GM18499 (cell line): ENCODE measurements around the gene ITFG2.

Experiments
- ATAC-seq: cut with Tn5 transposase; IDR thresholded peaks from one replicate; pipeline ENCODE4 v1.9.1; 2021; ENCODE audit warnings: moderate number of reproducible peaks; ENCODE audit not compliant: insufficient read depth, unreplicated experiment

The ITFG2 gene

DNA sequence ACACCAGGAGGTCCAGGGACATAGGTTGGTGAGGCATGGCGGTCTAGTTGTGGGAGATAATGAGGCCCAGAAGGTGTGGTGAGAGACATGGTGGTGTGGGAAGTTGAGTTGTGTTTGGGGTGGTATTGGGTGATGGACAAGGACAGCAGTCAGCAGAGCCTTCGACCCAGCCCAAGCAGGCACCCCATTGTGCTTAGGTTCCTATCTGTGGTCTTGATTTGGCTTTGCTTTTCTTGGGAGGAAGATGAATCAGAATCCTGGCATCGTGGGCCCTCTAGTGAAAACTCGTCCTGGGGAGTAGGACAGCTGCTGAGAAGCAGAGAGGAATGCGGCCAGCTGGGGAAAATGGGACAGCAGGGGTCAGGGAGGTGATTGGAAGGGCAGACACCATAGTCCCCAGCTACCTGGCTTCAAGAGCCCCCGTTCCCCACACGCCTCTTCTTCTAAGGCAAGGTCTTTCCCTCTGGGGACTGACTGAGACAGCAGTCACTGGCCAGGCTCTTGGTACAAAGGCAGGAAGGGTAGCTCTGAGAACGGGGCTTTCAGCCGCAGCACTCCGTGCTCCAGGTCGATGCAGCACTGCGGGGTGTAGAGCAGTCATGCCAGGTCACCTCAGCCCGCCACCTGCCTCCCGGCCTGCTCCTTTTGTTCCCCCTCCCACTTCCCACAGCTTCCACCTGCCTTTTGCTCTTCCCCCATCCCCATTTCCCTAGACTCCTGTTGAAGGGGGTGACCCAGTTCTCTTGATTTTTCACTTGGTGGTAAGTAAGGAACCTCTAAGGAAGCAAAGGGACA lies 14.4 kb downstream of the ITFG2 start:
- no peak for ATAC-seq

DNA sequence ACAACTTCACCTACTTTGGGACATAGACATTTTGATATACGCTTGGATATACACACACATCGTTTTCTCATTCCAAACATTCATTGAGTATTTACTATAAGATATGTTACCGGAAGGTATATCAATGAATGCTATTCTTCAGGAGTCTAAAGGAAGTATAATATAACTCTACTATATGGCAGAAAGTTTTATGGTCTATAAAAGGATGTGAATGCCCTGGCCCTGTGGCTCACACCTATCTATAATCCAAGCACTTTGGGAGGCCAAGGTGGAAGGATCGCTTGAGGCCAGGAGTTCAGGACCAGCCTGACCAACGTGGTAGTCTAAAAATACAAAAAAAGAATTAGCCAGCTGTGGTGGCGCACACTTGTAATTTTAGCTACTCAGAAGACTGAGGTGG lies 16.8 kb downstream of the ITFG2 start:
- no peak for ATAC-seq

DNA sequence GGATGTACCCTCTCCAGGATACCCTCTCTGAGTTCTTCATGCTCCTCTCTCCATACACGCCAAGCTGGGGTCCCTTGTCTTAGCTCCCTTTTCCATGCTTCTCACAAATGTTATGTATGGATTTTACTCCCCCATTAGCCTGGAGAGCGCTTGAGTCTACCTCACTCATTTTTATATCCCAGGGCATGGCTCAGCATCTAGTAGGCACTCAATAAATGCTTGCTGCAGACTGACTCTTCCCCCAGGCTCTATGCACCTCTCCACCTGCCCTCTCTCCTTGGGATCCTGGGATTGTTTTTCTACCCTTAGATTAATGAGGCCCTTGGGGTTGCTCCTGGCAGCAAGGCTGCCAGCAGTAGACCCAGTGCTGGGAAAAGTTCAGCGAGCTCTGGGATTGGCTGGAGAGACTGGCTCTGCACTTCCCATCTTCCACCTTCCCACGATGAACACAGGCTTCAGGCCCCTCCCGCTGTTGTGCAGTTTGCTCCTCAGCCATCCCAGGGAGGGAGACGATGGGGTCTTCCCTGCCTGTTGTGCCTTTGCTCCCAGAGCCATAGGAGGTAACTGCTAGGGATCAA lies 20.2 kb downstream of the ITFG2 start:
- no peak for ATAC-seq

DNA sequence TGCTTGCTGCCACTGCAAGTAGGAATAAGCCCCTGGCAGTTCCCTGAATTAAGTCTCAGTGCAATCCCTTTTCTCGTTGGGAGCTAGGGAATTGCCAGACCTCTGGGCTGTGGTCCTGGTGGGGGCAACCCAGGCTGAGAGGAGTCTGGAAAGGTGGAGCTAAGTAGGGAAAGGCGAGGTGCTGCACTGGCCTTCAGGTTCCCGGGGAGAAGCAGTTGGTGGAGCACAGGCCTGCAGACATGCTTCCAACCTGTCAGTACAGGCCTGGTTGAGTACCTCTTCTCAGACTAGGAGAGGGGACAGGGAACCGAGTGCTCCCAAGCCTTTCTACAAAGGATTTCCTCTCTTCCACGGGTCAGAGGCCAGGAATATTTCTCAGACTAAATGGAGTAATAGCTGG lies 20.9 kb downstream of the ITFG2 start:
- no peak for ATAC-seq

DNA sequence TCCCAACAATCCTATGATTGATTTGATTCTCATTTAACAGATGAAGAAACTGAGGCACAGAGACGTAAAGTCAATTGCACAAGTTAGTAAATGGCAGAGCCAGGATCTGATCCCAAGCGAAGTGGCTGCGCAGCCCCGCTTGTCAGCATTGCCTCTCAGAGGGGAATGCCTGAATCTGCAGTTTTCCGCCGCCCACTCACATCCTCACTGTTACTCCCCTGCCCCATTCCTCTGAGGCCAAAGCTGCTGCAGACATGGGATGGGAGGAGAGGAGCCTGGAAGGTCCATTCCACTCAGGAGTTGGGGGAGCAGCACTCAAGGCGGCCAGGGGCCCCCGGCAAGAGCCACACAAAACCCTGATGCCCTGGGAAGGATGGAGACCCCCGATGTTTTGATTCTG lies 21.3 kb downstream of the ITFG2 start:
- no peak for ATAC-seq

DNA sequence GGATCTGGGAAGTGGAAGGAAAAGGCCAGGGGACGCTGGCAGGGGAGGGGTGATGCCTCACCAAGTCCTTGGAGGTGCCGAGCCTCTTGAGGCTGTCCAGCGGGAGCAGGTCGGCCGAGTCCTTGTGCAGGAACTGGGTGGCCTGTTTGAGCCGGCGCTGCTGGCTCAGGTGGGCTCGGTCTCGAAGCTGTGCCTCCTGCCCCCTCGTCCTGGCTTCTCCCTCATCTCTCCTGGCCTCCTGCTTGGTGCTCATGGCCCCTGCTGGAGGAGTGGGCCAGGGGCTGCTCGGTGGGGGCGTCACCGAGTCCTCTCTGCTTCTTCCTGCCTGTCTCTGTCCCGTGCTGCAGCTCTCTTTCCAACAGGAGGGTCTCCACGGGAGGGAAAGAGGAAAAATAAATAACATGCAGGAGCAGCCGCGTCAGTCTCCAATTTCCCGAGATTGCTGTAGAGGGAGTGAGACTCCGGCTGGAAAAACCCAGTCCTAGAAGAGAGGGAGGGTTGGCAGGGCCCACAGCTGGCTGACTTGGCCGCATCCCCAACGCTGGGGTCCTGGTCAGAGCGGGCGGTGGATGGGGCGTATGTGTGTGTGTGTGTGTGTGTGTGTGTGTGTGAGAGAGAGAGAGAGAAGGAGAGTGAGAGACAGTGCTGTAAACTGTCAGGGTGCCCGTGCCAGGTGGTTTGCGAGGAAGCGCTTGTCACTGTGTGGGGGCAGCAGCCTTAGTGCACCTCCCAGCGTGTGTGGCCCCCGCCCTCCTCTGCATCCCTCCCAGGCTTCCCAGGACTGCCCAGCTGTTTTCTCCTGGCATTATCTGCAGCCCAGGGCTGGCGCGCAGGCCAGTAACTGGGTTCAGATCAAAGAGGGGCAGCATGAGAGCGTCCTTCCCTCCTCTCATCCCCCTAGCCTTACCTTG lies 22.4 kb downstream of the ITFG2 start, which contains the start of gene NRIP2:
Gene NRIP2, minus strand, starts transcription at position 455 of the 911 bp plus-strand sequence. Its CDS starts 52 bp downstream, at position 403.
- no peak for ATAC-seq

DNA sequence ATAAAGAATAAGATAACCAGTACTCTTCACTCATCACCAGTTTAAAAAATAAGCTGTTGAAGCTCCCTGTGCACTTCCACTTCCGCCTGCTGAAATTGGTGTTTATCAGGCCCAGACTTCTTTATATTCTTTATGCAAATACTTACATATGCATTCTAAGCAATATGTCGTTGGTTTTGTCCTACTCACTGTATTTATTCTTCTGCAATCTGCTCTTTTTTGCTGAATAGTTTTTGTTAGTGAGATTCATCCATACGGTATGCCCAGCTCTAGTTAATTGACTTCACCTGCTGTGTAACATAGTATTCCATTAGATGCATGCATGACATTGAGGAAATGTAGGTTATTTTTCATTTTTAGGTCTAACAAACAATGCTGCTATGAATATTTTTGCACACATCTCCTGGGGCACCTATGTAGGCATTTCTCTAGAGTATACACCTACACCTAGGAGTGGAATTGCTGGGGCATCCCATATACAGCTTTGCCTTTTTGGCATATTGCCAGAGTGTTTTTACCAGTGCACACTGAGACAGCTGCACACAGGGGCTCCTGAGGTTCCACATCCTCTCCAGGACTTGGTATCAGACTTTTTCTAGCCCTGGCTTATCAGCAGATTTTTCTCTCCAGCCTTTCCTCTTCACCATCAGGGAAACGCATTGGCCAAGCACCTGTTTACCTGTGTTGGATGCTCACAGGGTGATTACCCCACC lies 23.4 kb downstream of the ITFG2 start:
- no peak for ATAC-seq

DNA sequence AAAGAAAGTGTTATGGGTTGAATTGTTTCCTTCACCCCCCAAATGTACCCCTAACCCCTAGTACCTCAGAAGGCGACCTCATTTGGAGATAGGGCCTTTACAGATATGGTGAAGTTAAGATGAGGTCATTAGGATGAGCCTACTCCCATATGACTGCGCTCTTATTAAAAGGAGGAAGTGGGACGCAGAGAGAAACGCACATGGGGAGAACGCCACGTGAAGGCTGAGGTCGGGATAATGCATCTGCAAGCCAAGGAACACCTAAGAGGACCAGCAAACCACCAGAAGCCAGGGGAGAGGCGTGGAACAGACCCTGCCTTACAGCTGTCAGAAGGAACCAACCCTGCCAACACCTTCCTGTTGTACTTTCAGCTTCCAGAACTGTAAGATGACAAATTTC lies 24.1 kb downstream of the ITFG2 start:
- ATAC-seq: no peak

DNA sequence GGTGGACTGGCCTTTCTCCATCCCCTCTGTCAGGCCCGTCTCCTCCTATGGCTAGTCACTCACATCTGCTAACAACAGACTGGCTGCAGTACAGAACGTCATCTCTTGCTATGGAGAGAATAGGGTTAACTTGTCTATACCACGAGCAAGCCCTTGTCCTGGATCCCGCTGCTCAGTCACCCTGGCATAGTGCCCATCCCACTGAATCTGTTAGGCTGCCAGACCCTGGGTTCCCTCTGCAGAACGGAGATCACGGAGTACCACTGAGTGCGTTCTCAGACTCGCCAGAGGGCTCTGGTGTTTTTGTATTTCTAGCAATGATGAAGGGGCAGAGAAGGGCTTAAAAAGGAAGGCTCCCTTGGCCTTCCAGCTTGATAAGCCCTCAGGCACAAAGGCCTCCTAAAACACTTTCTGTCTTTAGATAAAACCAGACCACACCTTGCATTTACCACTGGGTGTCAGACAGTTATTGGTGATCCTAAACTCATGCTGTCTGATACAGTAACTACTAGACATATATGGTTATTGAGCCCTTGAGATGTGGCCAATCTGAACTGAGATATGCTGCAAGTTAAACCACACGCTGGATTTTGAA lies 28.7 kb downstream of the ITFG2 start:
- no peak for ATAC-seq

DNA sequence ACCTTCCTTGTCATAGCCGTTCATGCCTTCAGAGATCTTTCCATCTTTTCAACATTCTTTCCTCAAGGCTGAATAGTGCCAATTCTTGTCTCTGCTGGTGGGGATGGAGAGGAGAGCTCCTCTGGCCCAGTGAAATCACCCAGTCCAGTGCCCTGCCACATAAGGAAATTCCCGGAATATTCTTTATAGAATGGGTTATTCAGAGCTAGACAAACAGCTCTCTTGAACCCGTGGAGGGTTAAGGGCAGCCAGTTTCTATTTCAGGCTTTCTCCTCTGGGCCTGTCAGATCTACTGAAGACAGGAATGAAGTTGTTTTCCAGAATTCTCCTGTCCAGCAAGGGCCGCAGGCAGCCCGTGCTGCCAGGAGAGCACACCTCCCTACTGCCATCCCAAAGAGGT lies 30.5 kb downstream of the ITFG2 start:
- ATAC-seq: no peak

DNA sequence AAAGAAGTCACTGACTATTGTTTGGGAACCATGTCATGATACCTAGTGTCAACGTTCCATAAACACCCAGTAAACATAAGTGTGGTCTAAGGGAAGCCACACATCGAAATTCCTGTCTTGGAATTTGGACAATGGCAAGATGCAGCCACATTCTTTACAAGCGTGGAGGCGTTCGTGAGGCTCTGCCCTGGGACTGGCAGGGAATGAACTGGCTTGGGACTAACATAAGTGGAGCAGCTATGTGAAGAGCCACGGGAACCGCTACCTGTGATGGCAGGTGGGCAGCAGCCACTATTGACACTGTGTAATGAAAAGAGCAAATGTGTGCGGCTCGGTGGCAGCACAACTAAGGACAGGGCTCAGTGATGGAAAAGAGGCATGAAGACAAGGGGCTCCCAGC lies 32.3 kb downstream of the ITFG2 start:
- ATAC-seq: no peak

DNA sequence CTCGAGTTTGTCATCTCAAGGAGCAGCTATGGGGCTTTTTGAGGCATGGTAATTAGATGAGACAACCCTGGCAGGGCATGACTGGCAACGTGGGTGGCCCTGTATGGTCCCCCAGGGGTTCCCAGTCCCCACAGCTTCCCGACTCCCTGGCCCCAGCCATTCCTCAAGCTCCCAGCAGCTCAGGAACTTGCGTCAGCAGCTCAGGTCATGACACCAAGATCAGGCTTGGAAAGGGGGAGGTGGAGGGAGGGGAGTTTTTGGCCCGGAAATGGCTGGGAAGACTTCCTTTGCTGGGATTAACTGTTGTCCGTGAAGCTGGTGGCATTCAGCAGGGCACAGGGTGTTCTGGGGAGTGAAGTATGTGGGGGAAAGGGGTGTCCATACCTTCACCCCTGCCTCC lies 32.8 kb downstream of the ITFG2 start:
- no peak for ATAC-seq

DNA sequence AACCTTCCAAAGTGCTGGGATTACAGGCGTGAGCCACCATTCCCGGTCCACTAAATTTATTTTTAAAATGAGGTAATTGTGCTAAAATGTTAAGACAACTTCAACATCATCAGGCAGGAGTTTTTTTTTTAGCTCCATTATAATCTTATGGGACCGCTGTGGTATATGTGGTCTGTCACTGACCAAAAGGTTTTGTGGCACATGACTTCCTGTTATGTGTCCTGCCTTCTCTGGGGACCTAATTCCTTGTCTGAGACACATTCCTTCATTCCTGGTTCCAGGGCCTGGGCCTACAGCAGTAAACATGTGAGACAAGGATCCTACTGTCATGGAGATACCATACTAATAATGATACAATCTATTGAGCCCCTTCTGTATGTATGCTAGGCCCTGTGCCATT lies 39.5 kb downstream of the ITFG2 start:
- ATAC-seq: no peak

DNA sequence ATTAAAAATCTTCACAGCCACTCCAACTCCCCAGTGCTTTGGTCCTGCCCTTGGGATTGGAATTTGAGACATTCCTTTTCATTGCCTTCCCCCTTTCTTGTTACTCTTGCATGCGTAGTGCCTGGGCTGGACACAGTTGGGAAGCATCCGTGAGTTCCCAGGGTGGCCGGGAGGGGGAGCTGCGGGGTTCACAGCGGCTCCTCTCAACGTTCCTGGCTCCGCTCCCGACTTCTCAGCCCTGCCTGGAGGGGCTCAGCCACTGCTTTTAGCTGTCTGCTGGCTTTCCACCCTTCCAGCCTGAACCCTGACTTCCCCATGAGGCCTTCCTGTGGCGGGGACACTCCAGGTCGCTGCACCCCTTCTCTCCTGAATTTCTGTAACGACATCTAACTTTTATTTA lies 41.2 kb downstream of the ITFG2 start:
- ATAC-seq: no peak

DNA sequence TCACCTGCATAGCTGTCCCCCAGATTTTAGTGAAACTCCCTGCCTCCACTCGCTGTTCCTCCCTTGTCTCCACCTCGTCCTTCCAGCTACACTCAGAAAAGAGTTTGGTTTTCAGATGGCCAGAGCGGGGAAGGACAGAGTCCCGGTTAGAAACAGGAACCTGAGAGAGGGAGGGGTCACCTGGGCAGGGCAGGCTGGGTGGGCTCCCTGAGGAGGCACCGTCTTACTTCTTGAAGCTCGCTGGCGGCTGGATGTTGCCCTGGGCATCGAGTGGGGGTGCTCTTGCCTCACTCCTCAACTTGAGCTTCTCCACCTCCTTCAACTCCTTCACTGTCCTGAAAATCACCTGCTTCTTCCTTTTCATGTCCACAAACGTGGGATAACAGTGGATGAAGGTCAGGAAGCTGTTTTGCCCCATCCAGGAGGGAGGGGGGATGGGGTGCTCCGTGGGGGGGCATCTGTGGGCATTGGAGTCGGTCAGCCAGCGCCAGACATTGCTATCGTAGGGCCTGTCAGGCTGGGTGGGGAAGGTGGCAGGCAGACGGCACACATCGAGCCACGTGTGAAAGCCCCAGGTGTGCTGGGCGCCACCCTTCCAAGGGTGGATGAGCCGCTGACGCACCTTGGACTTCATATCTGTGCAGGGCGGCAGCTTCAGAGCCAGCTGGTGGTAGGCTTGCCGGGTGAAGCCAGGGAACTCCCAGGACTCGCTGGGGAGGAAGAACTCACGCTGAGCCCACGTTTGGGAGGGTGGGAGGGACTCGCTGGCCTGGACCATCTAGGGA lies 42.4 kb downstream of the ITFG2 start:
- no peak for ATAC-seq

DNA sequence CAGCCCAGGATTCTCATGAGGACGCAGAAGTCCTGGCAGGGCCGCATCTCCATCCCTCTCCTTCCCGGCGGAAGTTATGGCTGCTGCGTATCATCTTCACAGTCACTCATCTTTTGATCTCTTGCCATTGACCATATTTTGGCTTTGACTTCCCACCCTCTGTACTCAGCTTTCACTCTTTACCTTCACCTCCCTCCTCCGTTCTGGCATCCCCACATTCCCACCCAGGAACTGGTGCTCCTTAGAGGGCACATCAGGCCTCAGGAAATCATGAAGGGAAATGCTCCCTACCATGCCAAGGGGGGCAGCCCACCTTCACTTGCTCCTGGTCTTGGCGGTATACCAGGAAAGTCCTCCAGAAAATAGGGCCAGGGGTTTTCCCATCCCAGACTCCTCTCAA lies 43.1 kb downstream of the ITFG2 start:
- no peak for ATAC-seq

DNA sequence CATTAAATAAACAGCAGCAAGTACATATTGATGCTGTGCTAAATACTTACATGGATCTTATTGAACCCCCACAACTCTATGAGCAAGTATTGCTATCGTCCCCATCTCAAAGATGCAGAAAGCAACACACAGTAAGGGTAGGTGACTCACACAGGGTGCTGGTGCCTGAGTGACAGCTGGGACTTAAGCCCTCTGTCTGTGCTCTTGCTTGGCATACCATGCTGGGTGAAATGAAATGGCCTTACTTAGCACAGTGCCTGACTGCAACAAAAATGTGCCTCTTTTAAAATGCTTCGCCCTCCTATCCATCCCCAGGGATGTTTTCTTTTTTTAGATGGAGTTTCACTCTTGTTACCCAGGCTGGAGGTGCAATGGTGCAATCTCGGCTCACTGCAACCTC lies 43.6 kb downstream of the ITFG2 start:
- ATAC-seq: no peak

DNA sequence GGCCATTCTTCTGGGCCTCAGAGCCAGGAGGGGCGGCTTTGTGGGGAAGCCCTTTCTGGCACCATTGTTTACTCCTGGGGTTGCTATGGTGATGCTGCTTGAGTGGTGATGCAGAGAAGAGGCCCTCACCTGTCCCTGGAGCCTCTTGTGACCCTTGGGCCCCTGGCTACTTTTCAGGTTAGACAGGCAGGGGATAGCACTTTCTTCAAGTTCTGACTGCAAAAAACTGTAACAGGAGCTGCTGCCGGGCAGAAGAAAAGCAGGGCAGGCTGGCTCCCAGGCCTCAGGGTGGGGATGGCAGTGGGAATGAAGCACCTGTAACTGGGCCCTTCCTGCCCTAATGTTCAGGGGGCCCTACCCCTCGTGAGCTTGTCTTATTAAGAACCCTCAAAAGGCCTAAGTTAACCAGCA lies 44.6 kb downstream of the ITFG2 start, which contains the start of gene TEX52:
Gene TEX52, minus strand, starts transcription at position 19 of the 411 bp plus-strand sequence. Its CDS starts 13 bp downstream, at position 6.
- no peak for ATAC-seq

DNA sequence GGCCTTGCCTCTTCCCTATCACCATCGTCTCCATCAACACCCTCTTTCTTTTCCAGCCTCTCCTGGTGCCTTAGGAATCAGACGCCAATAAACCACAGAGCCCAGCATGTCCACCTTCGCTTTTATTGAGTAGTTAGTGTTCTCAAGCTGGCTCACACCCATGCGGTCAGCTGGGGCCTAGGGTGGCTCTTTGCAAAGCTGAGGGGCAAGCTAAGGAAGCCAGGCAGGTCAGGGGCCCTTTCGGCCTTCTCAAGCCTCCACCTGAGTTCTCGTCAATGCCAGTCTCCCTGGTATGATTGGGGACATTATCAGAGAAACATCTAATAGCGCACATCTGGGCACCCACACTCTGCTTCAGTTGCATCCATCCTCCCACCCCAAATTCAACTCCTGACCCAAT lies 45.1 kb downstream of the ITFG2 start:
- no peak for ATAC-seq
